Measurements from ENCODE around the gene NUDC.
"Not testable (repeated sequence)": the region's sequence is repeated elsewhere in the genome, so short reads cannot be mapped to it uniquely, and the experiment has no call there.

Gene NUDC

GRCh38 chr1:26911399-26912146, 10.0 kb upstream of the NUDC start:
- no peak for DNase-seq

DNA sequence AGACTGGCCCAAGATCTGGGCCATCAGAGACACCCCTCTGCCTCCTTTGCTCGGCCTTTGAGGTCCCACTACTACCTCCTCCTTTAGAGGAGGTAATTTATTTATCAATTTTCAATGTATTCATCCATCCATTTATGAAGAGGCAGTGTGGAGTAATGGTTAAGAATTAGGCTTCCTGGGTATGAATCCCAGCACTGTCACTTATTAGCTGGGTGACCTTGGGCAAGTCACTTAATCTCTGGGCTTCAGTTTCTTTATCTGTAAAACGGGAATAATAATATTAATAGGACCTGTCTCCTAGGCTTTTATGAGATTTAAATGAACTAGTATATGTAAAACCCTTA, 9.4 kb upstream of the NUDC start:
- DNase-seq = no peak

GRCh38 chr1:26913389-26913753, 8.2 kb upstream of the NUDC start:
- DNase-seq = no peak

GRCh38 chr1:26913754-26914619, 7.6 kb upstream of the NUDC start, which contains the start of gene NR0B2:
TSS of gene NR0B2 (minus strand) at chr1:26913975. CDS start at chr1:26913940, 35 bp downstream.
- DNase-seq = no peak

- no peak for DNase-seq
These were observed 6.2 kb upstream of the NUDC start for GRCh38 chr1:26915204-26915842.

- DNase-seq = no peak
These were observed 410 bp upstream of the NUDC start for GRCh38 chr1:26921126-26921539.

- DNase-seq = no peak
These were observed 837 bp downstream of the NUDC start for GRCh38 chr1:26922431-26922729.

GRCh38 chr1:26922901-26923300, 1.4 kb downstream of the NUDC start:
- DNase-seq = no peak

DNA sequence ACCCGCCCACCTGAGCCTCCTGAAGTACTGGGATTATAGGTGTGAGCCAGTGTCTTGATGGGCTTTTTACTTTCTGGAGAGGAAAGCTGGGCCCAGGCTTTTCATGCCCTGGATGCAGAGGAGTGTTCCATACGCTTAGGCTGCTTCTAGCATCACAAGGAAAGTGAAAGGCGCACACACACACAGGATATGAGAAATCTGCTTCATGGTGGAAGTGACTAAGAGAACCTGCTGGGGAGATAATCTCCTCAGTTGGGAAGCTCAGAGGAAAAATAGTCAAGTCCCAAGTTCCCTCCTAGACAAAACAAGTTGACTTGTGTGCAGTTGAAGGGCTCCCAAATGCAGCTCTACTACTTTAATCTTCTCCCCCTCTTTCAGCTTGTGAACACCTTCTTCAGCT, 2.2 kb downstream of the NUDC start:
- no peak for DNase-seq

DNA sequence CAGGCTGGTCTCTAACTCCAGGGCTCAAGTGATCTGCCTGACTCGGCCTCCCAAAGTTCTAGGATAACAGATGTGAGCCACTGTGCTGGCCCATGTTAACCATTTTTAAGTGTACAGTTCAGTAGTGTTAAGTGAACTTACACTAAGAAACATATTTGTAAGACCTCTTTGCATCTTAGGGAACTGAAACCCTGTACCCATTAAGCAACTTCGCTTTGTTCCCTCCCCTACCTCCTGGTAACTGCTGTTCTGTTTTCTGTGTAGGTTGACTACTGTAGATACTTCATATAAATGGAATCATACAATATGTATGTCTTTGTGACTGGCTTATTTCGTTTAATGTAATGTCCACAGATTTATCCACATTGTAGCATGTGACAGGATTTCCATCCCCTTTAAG, 11.0 kb downstream of the NUDC start:
- DNase-seq = no peak

- DNase-seq = no peak
These were observed 15.3 kb downstream of the NUDC start for GRCh38 chr1:26936823-26937222.

GRCh38 chr1:26938004-26938658, 16.6 kb downstream of the NUDC start:
- DNase-seq = no peak

GRCh38 chr1:26938659-26939025, 17.1 kb downstream of the NUDC start:
- no peak for DNase-seq

GRCh38 chr1:26941311-26941710, 19.8 kb downstream of the NUDC start:
- DNase-seq = no peak

DNA sequence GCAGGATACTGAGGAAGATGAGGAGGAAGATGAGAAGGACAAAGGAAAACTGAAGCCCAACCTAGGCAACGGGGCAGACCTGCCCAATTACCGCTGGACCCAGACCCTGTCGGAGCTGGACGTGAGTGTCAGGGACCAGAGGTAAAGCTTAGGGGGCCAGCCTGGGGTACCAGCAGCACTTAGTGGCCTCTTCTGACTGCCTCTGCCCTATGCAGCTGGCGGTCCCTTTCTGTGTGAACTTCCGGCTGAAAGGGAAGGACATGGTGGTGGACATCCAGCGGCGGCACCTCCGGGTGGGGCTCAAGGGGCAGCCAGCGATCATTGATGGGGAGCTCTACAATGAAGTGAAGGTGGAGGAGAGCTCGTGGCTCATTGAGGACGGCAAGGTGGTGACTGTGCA, 21.1 kb downstream of the NUDC start:
- DNase-seq = no peak

DNA sequence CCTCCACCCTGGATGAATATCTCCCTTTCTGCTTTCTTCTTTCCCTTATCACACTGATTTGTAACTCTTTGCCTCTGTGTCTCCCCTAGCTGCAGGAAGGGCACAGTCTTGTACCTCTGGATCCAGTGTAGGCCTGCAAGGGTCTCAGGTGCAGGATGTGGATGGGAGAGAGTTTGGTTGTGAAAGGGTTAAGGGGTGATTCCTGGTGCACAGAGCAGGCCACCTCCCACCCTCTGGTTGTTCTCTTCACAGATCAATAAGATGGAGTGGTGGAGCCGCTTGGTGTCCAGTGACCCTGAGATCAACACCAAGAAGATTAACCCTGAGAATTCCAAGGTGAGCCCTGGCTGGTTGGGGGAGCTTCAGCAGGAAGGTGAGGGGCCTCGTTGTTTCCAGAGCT, 23.6 kb downstream of the NUDC start:
- DNase-seq = no peak

- DNase-seq = no peak
These were observed 24.2 kb downstream of the NUDC start for GRCh38 chr1:26945728-26946127.

GRCh38 chr1:26946270-26946669, 24.7 kb downstream of the NUDC start:
- DNase-seq = no peak

- DNase-seq = not testable (repeated sequence)
These were observed 27.1 kb downstream of the NUDC start for GRCh38 chr1:26948725-26949057.

- no peak for DNase-seq
These were observed 27.9 kb downstream of the NUDC start for GRCh38 chr1:26949266-26949925.

GRCh38 chr1:26949926-26950319, 28.4 kb downstream of the NUDC start:
- DNase-seq = no peak

DNA sequence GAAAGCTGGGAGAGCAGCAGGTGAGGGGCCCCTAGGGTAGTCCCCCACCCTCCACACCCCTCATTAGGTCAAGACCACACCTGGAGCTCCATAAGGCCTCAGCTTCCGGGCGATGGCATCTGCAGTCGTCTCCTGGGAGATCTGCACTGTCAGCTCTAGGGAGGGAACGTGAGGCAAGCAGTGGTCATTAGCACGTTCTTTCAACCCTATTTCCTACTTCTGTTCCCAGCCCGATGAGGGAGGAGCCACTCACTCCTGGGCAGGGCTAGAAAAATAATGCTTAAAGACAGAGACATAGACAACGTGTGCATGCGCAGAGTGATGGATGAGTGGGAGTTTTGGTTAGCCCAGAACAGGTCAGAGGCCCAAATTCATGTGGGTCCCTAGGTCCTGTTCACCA, 29.1 kb downstream of the NUDC start:
- no peak for DNase-seq

DNA sequence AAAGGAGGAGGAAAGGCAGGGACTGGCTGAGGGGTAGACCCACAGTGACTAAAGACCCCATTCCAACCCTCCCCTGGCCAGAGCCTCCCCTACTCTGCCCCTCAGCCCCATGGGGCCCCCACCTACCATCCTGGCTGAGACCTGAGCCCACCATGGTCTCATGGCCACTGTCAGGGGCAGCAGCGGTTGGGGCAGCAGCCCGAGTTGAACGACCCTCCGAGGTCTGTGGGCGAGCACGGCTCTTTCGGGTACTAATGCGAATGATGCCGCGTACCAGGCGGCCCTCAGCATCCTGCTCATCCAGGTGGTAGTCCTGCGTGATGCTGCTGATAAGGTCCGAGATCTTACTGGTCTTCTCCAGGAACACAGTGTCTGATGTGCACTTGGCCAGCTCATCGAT, 29.7 kb downstream of the NUDC start:
- DNase-seq = no peak
